Right lobe of liver (tissue), 4 donors: ENCODE results near the gene VAPB.

Source experiments
- CTCF ChIP-seq, 4 donors: fragments of 200-600 bp in 3 of 4; fragments of 450-650 bp in 1 of 4; IDR thresholded peaks; one replicate each; pipeline versions ENCODE4 v1.5.1 to v1.8.0; 2016 to 2022; ENCODE audit warnings: antibody characterized with exemption in 4 of 4, mild to moderate bottlenecking in 2 of 4
- POLR2A ChIP-seq: fragments of 450-650 bp; IDR thresholded peaks from one replicate; pipeline ENCODE4 v1.6.1; 2017; ENCODE audit warnings: antibody characterized with exemption, mild to moderate bottlenecking
- donor health status: DM: no; HTN: no; CAD: no.
- donor health status: DM: no; HTN: no; CAD: no.
- donor health status: DM: no; HTN: yes; CAD: no.

DNA sequence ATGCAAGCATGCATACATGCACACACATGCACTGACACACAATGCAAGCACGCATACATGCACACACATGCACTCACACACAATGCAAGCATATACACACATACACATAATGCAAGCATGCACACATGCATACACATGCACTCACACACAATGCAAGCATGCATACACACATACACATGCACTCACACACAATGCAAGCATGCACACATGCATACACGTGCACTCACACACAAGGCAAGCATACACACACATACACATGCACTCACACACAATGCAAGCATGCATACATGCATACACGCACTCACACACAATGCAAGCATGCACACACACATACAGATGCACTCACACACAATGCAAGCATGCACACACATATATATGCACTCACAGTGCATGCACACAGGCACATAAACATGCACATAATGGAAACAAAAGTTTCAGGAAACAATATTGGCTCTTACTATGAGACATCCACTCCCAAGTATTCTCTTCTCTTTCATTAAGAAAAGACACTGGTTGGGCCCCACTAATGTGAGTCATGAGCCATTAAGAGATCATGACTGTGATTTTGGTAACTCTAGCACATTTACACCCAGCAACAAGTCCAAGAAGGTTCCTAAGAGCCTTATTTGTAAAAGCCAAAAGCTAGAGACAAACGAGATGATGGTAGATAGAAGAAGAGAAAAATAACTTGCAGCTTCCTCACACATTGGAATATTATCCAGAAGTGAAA lies 103.9 kb downstream of the VAPB start:
- no peak for TF ChIP-seq CTCF (IDR thresholded peaks at IDR 0.05)
- TF ChIP-seq POLR2A: no peak
